GM19438 (cell line): ENCODE data around the gene ESAM.
"Not testable (repeated sequence)": the region's sequence is repeated elsewhere in the genome, so short reads cannot be mapped to it uniquely, and the experiment has no call there.

Experiments
- ATAC-seq: cut with Tn5 transposase; IDR thresholded peaks from one replicate; pipeline ENCODE4 v1.9.1; 2021; ENCODE audit warnings: low read depth; ENCODE audit not compliant: unreplicated experiment

The ESAM gene

DNA sequence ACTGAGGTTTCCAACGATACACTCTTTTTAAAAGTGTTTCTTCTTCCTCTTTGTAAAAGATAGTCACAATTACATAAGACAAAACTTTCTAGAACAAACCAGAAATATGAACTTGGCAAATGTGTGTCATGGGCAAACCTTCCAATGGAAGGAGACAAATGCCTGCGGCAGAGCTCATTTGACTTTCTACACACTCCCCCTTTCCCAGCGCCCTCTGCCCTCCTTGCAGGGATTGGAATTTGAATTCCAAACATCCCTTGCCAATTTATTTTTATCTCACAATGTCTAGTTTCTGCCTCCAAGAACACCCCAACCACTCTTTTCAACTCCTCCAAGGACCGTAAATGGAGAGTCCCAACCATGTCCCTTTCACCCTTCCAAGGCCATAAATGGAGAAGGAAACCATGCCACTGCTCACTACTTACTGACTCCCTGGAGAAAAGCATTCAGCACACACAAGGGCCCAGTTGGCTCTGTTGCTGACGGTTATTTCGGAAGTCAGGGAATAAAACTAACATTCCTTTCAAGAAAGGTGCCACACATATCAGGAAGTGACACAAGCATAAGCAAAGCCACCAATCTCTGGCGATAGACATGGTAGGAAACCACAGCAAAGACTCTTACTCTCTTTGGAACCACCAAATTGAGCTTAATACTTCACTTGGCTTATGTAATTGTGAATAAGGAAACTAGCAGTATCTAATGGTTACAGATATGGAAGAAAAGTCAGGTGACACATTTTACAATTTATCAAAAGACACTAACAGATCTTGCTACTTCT lies 15.0 kb upstream of the ESAM start:
- ATAC-seq, result no peak

DNA sequence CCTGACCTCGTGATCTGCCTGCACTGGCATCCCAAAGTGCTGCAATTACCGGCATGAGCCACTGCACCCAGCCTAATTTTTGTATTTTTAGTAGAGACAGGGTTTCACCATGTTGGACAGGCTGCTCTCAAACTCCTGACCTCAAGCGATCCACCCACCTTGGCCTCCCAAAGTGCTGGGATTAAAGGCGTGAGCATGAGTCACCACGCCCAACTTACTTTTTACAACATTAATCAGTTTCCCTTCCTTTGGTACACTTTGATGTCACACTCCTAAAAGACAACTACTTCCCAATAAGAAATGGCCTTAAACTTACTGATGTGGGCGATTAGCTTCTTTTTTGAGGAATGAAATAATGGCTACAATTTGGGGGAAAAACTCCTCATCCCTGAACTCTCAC lies 8.9 kb upstream of the ESAM start:
- ATAC-seq, result not testable (repeated sequence)

DNA sequence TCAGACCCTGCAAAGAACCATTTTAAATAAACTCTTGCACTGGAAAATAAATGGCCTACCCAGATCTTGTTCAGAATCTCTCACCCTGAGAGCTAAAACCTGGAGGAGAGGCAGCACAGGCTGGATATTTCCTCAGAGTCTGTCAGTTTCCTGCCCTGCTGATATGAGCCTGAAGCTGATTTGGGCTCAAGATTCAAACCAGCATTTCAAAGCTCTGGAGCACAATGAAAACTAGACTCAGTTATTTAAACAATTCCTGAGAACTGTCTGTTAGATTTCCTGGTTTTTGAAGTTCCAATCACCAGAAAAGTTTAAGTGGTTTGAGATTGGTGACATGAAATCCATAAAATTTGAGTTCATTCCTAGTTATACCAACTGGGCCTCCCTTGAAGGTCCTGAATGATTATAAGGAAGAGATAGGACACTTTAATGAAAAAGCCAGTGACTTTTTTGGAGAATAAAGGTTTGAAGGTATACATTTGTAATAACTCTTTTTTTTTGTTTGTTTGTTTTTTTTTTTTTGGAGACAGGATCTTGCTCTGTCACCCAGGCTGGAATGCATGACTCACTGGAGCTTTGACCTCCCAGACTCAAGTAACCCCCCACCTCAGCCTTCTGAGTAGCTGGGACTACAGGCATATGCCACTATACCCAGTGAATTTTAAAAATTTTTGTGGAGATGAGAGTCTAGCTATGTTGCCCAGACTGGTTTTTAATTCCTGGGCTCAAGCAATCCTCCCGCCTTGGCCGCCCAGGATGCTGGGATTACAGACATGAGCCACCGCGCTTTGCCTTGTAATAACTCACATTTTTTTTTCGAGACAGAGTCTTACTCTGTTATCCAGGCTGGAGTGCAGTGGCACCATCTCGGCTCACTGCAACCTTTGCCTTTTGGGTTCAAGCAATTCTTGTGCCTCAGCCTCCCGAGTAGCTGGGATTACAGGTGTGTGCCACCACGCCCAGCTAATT lies 8.0 kb upstream of the ESAM start:
- ATAC-seq, result no peak

DNA sequence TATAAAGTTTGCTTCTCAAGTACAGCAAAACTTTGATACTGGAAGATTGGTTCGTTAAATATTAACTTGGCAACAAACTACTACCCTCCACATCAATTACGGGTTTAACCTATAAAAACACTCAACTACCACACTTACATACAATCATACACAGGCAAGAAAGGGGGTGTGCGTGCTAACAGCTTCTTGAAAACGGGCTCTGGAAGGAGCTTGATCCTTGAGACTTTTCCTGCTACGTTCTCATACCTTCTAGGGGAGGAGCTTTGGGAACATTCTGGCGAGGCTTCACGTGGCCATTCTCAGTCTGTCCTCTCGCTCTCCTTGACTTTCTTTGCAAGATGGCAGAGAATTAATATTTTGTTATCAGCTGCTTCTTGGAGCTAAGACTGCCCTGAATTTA lies 6.8 kb upstream of the ESAM start:
- ATAC-seq, result no peak

DNA sequence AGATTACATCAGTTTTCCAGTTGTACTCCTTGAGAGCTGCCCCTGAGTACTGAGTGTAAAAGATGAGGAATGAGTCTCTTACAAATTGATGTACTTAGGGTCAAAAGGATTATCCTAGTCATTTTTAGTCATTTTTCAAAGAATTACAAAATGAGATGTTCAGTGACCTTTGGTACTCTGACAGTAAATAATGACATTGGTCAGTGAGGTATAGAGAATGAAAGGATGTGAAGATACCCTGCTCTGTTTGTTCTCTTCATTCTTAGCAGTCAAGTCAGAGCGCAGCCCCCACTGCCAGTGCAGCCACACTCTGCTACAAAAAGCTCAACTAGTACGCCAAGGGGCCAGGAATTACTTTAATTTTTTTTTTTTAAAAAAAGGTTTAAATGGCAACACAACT lies 4.1 kb upstream of the ESAM start:
- no peak for ATAC-seq

DNA sequence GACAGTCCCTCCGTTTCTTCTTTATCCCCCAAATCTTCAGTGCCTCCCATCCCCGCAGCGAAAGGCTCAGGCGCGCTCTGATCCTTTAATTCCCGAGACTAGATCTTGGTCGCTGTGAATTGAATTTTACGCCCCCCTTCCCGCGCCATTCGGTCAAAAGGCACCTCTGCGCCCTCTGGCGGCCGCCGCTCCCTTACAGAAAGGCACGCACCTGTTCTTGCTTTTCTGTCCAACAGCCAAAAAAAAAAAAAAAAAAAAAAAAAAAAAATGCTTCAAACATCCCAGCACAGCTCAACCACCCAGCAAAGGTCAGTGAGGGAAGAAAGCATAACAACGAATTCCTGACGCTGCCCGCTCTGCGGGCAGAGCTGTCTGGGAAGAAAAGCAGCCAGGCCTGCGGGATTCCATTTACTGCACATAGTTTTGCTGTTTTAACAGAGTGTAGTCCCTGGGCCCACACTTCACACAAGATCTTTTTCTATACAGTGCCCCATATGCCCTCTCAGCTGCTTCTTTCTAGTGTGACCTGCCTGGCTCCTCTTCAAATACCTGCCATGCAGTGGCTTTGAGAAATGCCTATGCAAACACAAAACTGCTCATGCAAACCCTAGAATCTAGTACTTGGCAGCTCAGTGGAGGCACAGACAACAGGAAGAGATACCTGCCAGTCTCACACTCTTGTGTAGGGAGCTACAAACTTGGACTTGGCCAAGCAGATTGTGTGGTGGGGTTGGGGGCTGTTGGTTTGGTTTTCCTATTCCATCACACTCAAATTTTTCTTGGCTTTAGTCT lies 1.3 kb upstream of the ESAM start:
- ATAC-seq, result peak; percentile 29

DNA sequence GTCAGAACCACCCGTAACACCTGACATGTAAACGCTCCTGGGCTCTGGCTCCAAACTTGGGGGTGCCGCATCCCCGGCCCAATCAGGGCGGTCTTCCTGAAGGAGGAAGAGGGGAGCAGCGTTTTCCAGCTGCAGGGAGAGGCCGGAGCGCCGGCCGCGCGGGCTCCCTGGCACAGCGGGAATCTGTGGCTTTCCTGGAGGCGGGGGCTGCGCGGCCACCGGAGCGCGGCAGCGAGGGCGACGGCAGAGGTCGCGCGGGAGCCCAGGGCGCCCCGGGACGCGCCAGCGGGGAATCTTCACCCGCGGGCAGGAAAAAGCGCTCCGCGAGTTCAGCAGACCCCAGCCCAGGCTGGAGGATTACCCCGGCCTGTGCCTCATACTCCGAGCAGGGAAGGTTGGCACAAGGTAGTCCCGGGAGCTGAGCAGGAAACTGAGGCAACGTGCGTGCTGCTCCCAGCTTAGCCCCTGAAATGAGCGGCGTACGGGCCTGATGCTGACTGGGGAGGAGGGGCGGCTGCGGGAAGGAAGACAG lies 600 bp upstream of the ESAM start:
- ATAC-seq, result peak; percentile 20

DNA sequence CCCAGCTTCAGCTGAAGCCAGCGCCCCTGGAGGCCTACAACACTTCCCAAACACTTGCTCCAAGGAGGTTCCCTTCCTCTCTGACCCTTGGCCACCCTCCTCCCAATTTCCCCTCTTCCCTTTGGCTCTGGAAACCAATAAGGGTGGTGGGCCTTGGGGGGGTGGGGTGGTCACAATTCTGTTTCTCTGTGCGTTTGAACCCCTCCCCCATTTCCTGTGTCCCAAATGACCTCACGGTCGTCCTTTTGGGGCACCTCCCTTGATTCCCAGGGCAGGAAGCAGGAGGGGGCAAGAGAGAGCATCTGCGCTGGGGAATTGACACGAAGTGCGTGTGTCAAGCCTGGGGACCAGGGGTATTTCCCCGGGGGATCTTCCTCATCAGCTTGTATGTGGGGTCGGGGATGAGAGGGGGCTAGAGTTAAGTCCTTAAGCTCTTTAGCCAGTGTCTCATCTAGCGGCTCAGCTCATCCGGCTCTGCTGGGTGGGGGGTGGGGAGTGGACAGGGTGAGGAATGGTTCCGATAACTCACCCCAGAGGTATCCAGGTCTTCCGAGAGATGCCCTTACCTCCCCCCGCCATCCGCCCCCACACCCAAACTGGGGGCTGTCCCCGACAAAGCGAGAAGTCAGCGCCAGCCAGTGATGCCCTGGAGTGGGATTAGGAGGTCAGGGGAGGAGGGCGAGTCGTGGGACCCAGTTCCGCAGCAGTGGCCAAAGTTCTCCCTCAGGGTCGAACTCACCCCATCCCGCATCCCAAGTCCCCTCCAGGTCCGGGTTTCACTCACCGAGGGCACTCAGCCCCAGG lies 587 bp downstream of the ESAM start:
- no peak for ATAC-seq

DNA sequence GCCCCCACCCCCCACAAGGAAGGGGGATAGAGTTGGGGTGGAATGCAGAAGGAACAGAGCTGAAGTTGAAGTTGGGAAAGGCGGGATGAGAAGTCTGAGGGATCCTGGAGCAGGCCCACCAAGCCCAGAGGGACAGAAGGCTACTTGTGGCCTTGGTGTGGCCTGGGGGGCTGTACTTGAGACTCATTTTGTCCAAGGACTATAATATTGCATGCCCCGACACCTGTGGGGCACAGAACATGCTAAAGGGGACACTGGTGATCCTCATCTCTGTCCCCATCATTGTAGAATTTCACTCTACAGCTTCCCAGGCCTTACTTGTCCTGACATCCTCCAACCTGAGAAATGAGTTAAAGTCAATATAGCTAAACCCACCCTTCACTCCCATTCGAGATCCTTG lies 1.3 kb downstream of the ESAM start:
- no peak for ATAC-seq

DNA sequence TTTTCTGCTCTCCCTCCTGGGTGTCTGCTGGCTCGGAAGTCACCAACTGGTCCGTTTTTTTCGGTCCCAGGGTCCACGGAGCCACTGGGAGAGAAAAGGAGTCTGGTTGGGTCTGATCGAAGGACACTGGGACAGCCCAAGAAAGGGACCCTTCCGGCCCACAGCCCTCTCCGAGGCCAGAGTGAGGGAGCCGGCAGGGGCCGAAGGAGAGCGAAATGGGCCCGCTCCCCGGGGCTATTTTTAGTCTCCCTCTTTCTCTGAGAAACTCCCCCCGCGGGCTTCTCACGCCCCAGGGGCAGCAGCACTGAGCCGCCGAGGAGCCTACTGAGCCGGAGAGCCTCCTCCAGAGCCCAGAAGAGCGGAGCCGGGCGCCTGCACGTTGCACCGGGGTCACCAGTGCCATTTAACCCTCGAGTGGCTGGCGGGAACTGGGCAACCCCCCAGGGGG lies 1.9 kb downstream of the ESAM start:
- ATAC-seq, result peak; percentile 30

DNA sequence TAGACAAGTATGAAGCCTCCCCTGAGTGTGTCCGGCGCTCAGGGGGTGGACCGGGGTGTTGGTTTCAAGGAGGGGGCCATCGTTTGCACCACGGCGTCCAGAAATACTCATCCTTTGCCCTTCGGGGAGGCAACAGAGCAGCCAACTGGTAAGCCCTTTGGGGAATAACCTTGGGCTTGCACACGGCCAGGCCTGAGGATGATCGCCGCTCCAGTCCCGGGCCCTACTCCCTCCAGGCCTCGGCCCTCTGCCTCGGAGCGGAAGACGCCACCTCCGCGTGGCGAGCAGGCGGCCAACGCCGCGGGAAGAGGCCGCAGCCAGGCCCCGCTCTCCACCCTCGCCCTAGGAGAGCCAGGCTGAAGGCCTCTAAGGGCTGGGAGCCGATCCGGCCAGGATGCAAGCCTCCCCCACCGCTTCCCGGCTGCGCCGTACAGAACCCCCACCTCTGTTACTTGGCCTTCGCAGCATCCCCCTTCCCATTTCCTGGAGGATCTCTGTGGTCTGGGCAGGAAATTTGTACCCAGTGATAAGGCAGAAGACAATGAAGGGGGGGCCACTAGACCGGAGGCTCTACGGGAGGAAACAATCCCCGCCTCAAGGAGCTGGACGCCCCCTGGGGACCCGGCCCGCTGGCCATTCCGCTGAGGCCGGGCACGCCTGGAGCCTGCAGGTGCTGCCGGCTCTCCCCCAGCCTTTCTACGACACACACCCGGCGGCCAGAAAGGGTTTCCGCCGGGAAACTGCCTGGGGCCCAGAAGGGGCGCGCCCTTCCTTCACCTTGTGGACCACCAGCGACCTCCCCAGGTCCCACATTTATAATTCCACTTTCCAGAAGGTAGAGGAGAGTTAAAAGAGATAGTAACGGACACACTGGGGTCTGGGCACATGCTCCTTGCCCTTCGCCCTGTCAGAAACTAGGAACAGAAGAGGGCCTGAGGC lies 2.6 kb downstream of the ESAM start:
- ATAC-seq, result no peak

DNA sequence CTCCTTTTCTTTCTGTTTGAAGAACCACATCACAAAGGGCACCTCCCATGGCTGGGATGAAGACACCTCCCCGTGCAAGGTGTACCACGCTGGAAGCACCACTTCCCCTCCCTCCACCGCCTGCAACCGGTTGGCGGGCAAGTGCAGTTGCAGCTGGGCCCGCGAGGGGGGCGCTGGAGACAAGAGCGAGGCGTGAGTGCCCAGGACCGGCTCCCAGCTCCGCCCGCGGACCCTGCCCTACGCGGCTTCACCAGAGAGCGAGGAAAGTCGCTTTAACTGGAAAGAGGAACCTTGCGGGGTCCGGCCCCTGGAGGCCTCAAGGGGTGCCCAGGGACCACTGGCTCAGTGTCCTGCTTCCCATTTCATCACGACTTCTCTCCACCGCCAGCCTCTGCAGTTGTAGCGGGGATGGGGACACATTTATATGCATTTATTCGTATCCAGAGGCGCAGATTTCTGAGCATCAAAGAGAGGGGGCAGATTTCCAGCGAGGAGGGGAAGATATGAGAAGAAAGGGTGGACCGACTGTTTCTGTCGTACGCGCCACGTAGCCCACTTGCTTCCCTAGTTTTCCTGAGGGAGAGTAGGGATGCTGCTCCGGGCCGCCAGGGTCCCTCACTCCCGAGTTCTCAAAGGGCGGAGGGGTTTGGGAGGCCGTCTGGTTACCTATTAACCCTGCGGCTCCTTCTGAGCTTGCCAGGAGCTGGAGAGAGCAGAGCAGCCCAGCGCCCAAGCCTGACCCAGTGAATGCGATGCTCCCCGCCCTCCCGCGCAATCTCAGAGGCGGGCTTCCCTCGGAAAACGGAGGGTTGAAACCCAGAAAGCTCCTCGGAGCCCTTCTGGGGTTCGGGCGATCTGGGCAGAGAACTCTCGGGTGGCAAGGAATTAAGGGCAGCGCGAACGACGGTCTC lies 3.5 kb downstream of the ESAM start:
- ATAC-seq, result peak; percentile 32

DNA sequence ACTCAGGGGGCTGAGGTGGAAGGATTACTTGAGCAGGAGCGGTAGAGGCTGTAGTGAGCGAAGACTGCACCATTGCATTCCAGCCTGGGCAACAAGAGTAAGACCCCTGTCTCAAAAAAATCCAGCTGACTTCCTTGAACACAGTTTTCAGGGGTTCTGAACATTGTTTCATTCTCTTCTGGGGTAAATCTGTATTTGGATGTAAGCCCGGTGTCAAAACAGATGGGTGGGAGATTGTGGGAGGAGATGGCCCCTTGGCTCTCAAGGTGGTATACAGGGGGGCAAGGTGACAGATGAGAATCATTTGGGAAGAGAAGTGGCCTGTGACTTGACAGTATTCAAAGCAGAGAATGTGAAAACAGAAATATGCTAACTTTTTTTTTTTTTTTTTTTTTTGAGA lies 4.8 kb downstream of the ESAM start:
- ATAC-seq, result no peak

DNA sequence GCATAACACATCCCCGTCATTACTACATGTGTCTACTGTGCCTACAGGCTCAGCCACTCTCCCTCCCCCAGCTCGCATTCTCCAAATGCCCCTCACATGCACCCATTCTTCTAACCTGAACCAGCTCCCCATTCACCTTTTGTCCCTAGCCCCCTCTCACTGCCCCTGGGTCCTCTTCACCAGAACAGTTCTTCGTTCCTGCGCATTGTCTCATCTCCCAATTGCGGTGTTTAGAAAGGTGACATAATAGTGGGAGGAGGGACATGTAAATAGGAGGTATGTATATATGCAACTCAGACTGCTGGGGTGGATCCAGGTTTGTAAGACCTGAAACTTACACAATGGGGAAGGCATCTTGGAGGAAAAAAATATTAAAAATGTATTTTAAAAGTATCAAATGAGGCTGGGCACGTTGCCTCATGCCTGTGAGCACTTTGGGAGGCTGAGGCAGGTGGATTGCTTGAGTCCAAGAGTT lies 5.3 kb downstream of the ESAM start:
- ATAC-seq, result no peak

DNA sequence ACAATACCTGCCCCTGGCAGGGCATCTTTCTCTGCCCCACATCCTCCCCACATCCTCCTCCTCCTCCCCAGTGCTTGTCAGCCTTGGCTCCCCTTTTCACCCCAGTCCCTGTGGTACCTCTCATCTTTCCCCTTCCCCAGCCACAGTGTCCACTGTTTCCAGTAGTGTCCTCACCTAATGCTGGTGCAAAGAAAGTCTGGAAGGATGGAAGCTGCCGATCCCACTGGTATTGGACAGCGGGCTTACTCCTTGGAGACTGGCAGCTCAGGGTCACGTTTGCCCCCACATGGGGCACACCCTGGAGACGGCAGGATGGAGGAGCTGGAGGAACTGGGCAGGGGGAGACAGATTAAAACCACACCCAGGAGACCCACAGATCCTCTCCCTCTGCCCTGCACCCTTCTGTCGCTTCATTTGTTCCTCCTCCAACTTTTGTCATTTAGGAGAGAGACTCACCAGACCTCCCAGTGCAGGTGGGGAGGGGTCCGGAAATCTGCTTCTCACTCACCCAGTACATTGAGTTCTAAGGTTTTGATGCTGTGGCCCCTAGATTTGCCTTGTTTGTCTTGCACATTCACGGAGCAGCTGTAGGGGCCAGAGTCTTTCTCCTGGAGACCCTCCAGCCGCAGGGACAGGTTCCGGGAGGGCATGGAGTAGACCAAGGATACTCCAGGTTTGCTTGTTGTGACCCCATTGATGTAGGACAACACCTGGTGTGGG lies 5.9 kb downstream of the ESAM start:
- no peak for ATAC-seq

DNA sequence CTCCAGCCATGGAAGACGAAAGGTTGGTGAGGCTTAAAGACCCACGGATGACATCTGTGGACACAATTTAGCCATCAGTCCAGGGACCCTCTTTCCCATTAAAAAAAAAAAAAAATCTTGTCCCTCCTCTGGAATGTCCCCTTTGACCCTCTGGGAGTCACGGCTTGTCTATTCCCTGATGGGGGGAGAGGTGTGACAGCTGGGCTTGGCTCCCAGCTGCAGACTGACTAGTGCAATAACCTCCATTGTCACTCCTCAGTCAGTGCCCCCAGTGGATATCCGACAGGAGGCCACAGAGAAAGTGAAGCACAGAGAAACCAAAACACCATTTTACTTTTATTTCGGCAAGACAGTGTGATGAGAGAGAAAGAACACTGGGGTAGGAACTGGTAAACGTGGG lies 7.4 kb downstream of the ESAM start:
- ATAC-seq, result no peak

DNA sequence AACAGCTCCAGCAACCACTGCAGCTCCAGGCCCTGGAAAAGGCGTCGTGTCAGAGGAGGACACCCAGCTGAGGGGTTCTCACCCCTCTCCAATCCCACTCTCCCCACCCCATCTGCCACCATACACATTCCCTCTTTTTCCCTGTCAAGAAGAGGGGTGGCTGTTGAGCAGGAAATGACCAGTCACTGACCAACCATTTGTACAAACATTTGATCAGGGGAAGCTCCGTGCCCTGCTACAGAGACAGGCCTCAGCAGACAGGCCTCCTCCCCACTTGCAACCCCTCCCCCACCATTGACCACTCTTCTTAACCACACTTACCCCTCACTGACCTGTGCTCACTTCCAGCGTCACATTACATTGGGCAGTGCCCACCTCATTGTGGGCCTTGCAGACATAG lies 7.8 kb downstream of the ESAM start:
- ATAC-seq, result no peak
